Non-pigmented ciliary epithelial cell (primary cell): ENCODE data around the gene NPAS3.
A peak's percentile ranks its signal among the peaks of the same experiment; 100 is the strongest.

Experiments used
- DNase-seq: peaks from one replicate; pipeline ENCODE4 v3.0.0-alpha.2; 2010; ENCODE audit warnings: low read depth

NPAS3 gene

DNA sequence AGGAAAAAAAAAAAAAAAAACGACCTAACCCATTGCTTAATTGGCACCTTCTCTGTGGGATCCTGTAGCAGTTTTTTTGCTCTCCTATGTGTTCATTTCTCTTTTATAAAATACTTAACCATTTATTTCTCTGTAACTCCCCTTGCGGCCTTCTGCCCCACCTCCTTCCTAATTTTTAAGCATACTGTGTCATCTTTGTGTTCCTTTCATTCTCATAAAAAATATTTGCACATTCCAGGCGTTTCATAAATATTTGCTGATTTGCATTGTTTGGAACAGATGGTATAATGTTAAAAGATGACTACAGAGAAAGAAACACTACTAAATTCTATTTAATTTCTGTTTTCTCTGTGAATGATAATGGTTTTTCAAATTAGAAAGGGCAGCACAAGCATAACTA, 77.9 kb downstream of the NPAS3 start:
- no peak for DNase-seq

DNA sequence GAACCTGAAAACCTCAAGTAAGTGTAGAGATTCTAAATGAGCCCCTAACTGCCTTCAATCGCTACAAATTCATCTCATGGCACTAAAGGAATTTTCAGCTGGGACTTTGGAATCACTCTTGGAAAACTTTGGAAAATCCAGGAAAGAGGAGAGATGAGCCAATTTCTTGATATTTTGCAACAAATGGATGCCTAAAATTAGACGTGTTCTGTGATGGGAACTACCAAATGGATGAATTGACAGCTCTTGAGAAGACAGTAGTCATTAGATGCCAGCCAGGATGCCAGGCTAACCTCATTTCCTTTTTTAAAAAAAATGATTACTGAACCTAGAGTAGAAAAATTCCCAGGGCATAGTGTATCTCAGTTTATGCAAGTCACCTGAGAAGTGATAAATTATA, 78.3 kb downstream of the NPAS3 start:
- DNase-seq, result no peak

DNA sequence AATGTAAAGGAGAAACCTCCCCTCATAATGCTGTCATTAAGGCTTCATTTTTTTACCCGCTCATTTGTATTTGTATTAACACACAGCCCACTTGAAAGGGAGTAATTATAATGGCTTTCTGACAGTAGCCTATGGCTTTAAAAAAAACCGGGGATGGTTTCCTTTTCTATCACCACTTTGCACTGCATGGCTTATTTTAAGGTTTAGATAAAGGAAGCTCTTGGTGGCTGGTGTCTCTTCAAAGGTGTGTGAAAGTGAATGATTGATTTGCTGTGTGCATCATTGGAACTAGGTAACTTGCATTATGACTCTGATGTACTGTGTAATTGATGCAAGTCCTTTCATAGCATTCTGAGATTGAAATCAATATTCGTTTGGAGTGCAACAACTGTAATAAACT, 80.7 kb downstream of the NPAS3 start:
- no peak for DNase-seq

DNA sequence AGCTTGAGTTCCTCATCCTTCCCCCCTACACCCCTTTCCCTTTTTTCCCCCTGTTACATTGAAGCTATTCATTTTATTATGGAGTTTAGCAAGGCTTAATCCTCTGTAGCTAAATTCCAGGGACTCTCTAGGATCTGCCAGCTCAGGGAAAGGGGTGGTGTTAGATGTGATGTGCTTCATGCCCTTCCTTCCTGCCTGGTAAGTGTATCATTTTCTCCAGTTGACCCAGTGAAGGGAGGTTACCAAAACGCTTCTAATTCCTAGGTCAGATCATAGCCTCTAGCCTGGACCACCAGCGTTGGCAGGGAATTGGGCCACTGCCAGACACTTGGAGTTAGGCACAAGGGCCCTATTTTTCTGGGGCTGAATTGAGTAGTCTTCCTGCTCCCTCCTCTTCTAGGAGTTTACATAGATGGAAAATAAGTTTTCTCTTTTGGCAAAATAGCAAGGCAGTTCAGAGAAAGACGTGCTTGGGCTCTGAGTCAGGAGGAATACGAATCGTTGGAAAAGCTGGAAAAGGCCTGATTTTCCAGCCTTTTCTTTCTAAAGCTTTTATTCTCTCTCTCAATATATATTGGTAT, 88.3 kb downstream of the NPAS3 start:
- DNase-seq, result no peak

DNA sequence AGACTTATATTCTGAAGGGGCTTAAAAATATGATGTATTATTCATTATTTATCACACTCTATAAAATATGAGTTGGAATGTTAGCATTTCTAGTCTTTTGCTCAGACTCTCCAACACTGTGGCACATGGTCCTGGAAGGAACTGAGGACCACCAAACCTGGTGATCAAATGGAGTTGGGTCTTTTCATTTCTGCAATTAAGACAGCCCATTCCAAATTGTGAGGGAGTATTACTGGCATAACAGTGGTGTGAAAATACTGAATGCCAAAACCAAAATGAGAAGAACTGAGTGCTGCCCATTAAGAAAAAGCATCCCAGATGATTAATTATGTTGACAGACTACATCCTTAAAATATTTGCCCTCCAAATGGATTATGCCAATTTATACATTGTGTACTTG, 90.8 kb downstream of the NPAS3 start:
- no peak for DNase-seq

DNA sequence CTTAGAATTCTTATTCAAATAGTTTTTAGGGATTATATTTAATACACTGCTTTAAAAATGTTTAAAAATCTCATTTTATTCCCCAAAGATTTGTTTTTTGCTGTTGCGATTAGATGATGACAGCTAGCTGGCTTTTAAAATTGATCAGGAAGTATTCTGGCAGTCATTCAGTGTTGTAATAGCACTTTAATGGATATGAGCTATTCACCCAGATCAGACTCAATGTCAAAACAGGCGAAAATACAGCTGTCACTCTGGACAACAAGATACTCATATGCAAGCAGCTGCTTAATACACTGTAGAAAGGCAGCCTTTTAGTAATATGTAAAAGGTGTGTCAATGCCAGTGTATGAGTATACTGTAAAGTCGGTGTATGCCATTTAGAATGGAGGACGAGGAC, 91.7 kb downstream of the NPAS3 start:
- DNase-seq, result no peak

DNA sequence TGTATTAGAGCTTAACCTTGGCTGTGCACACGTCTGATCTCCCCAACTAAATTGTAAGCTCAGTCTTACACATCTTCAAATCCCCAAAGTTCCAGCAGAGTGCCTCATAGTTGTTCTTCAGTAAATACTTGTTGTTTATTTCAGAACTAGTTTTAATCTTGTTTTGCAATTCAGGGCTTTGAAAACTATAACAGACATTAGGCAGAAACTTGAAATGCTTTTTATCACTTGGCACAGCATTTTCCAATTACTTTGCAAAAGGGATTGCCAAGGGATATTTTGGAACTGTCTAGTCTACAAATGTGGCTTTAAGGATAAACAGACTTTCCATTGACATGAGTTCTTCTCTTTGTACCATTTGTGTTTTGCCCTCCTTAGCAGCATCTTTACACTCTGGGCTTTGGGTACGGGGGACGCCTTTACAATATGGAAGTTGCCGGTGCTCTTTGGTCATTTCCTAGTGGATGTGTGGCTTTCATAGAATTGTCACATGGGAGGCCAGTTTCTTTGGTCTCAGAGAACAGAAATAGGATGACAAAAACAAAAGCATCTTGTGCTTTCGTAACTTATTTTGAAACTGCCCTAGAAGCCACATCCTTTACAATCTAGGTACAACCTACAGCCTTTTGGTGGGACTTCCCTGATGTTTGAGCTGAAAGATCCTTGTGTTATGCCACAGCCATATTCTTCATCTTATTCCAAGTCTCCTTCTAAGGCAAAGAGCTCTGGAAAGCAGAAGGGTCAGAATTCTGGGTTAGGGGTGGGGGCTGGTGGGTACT, 96.9 kb downstream of the NPAS3 start:
- no peak for DNase-seq

DNA sequence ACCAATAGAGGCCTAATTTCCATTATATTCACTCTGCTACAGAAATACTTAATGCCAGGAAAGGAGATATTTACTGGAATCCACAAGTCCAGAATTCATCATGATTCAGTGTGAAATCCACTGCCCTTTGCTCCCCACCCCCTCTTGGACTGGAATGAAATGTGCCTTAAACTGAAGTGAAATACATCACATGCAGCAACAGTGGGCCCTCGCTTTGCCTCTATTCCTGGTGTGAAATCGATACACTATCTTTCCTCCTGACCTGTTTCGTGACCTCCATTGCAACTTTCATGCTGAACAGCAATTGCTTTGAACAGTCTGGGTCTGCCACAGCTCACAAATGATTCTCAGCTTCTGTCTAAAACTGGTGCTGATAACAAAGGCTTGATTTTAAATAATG, 100.6 kb downstream of the NPAS3 start:
- DNase-seq, result no peak

DNA sequence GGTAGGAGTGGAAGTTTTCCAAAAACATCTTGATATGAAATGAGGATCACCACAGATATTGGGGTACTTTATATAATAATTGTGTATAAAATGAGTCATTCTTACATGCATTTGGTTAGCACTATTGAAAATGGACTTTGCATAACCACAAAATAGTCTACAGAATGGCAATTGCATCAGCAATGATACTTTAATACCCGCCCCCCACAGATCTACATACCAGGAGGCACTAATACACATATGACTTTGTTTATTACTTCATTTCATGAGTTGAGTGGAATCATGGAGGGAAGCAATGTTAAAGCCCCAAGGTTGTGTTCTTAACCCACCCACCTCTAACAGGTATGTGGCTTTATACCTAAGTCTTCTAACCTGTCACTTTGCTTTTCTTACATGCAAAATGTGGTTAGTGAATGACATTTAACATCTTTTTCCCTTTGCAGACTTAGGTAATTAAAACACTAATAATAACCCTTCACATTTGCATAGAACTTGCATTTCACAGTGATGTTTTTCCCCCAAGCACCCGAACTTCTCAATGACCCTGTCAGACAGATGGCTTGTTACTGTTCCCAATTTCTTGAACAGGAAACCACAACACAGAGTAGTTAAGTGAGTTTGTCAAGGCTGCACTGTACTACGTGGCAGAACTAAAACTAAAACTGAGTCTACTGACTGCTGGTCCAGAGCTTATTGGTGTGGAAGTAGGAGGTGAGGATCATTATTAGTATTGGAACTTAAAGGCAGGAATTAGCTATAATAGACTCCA, 101.9 kb downstream of the NPAS3 start:
- no peak for DNase-seq

DNA sequence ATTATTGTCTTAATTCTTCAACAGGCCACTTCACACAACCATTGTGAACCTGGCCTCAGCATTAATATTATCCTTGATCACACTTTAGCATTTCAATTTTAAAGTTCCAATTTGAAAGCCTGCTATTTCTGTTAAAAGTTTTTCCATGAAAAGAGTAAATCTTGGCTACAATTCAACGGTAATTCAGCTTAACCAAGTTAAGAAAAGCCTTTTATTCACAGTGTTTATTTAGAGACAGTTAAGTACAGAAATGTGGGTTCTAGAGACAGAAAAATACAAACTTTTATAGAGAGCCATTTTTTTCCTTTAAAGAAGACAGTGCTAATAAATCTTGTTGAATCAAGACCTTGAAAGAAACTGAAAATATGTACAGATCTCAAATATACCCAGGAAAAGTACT, 103.9 kb downstream of the NPAS3 start:
- no peak for DNase-seq

DNA sequence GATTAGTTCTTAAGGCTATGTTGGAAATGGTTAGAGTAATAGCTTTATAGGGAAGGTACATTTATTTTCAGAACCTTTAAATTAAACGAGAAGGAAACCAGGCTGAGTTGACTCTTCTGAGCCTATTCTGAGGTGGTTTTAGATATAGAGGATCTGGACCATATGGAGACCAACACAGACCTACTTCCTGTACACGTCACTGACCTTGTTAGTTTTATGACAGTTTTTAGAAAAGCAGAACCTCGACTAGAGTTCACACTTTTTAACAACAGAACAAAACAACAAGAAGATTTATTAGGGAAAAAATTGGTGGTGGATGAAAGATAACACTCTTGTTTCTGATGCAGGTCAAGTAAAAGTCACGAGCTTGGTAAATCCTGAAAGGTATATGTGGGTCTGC, 107.1 kb downstream of the NPAS3 start:
- DNase-seq, result no peak

DNA sequence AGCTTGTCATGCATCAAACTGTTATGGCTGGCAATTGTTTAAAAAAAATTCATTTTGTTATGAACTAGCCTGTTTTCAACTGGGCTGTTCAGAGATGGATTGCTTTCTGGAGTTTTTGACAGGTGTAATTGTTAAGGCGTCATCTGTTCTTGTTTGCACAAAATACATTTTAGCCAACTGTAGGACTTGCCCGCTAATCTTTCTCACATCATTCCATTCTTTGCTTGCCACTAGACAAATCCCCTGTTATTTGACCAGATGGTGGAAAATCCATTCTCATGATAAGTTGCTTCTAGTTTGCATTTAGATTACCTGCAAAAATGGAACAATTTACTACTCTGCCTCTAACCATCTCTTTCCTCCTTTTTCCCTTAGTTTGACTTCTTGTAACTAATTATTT, 114.3 kb downstream of the NPAS3 start:
- DNase-seq, result no peak

DNA sequence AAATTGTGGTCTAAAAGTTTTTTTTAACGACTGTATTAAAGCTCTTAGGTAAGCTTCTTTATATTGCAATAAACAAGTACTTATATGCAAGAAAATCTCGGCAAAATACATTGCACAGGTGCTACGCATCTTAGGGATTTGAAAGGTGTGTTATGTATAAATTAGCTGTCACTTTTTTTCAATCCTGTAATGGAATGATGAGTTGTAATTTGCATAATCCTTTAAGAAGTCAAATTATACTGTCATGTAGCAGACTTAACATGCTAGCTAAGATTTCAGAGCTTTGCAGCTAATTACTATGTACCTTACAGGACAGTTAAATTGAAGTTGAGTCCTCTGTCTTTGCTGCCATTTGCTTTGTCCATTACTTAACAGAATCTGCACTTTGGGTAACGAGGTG, 117.5 kb downstream of the NPAS3 start:
- no peak for DNase-seq

DNA sequence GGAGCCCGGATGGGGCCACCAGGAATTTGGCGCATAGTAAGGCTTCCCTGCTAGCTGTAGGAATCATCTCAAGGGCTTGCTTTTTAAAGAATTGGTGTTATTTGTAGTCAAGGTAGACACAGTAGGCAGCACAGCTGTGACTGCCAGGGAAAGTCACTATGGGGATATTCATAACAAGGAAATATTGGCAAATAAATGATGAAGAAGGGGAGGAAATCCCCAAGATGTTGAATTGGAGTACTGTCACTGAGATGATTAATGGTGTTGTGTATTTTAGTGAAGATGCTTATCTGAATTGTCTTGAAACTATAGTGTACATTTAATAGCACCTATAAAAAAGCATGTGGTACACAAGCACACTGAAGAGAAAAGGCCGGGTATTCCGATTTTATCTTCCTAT, 118.9 kb downstream of the NPAS3 start:
- DNase-seq, result no peak

DNA sequence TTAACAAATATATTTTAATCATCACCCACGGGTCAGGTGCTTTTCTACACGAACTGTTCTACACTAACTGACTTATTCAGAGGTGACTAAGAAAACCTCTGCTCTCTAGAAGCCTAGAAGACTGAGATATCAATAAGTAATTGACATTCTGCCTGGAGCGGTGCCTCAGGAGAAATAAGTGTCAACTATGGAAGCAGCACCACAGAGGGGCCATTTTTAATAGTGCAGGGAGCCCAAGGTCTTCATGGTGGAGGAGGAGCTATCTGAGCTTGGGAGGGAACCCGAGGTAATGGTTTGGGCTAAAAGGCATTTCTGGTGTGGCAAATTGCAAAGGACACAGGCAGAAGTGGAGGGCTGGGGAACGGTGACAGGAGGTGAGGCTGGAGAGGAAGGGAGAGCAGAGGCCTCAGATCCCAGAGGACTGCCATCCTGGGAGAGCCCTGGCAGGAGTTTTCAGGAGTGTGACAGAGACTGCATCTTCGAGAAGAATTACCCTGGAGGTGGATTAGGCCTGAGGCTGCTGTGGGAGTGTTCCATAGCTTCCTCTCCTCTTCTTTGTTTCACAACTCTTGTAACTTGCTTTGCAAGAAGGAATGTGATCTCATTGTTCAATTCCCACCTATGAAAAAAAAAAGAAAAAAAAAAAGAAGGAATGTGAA, 123.1 kb downstream of the NPAS3 start:
- no peak for DNase-seq

DNA sequence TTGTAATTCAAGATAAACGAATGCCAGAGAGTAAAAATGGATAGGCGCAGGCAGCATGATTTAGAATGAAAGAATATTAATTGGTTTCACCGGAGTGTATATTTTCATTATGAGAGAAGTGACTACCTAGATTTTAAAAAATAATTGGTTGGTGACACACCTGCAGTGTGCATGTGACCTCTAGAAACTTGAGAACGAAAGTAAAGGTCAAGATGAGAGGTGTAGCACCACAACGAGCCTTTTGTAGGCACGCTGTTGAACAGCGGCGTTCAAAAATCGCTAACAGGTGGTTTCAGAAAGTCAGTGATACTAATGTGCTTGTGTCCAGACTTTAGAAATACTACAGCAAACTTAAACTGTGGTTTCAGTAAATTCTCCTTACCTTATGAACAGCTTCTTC, 123.8 kb downstream of the NPAS3 start:
- DNase-seq, result no peak

DNA sequence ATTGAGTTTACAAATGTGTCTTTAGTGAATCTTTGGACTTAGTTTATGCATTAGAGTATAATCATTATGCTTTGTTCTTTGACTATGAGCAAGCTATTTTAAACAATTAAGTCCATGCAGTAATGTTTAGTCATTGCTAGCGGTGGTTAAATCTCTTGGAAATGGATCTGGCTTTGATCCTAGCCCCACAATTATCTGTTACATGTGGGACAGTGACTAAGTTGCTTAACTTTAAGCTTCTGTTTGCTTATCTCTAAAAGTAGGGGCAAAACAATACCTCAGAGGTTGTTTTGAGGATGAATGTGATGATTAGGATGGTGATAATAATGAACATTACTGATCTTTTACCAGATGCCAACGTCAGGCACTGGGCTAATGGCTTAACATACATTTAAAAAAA, 124.2 kb downstream of the NPAS3 start:
- peak; percentile 15 for DNase-seq

DNA sequence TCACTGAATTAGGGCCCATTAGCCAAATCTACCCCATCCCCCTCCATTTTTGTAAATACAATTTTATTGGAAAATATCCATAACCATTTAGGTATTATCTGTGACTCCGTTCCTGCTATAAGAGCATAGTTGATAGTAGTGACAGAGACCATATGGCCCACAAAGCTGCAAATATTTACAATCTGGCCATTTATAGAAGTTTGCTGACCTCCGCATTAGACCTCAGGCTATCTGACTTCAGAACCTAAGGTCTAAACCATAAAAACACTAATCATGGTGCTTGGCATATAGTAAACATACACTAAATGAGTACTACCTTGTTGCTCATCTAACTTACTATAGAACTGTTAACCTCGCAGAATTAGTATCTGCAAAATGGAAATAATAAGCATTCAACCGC, 124.8 kb downstream of the NPAS3 start:
- no peak for DNase-seq

DNA sequence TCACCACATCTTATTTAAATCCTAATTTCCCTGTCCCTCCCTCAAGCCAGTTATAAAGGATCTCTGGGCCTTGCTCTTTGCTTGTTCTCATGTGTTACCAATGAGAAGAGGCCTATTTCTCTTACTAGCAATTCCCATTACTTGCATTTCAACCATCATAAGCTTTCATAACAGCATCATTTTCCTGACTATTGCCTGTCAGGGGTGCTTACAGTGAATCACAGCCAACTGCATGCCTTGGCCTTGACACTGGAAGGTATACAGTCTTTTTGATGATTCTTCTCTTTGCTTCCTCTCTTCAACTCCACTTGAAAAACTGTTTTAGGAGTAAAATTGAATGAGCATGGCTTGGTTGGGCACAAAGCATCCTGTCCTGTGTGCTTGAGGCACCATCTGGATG, 127.0 kb downstream of the NPAS3 start:
- DNase-seq, result no peak

DNA sequence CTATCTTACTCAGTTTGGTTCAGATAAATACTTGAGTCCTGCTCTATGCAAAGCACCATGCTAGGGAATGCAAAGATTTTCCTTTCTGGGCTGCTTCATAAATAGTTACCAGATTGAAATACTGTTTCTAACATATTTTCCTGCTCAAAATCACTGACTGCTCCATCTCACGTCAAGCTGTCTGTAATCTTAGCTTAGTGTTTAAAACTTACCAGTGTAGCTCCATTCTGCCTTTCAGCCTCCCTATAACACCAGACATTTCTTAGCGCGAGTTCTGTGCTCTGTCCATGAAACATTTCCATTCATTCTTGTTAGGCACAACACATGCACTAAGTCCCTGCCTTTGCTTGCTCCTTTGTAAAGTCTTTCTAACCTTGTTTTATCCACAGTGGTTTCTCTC, 129.4 kb downstream of the NPAS3 start:
- no peak for DNase-seq

DNA sequence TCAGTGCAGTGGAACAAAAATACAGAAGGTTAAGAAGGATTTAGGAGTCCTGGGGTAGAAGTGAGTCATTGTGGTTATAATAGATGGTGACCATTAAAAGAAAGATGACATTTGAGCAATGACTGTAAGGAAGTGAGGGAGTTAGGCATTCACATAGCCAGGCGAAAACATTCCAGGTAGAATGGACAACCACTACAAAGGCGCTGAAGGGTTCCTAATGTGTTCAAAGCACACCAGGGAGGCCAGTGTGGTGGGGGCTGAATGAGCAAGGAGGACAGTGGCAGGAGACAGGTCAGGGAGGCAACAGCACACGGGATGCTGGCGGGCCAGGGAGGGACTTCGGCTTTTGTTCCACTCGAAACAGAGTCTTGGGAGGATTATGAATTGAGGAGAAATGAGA, 129.9 kb downstream of the NPAS3 start:
- peak; percentile 27 for DNase-seq

DNA sequence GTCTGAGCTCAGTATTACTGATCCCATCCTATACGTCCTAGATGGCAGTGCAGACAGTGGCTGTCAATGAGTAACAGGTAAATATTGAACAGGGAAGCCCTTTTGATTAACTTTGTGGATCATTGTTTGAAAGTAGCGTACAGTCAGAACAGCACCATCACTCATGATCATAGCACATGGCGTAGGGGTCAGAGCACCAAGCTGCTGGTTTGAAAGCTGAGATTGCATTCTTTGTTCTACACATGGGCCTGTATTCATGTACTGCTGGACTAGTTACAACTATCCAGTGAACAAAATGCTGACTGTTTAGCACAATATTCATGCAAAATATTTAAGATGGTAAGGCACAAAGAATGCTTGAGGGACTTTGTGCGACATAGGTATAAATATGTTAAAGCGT, 131.8 kb downstream of the NPAS3 start:
- no peak for DNase-seq

DNA sequence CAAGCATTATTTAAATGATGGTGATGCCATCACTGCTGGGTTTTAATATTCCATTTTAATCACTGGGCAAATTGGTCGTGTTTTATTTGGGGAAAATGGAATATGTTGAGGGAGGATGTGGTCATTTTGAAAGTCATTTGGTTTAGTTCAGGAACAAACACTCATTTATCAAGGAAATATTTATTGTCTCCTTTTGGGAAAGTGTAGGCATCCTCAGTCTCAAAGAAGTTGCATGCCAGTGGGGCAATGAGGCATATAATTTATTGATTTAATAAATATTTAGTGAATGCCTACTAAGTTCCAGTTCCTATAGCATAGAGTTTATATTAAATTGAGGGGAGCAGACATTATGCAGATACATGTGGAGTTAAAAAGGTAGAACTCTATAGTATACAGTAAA, 134.3 kb downstream of the NPAS3 start:
- no peak for DNase-seq
